CD14-positive monocyte (primary cell): ENCODE data around the gene PCA3. TPM values are rescaled to one million over a fixed set of nuclear protein-coding genes. Genes with fewer than 3 reads are reported as not detected.

Source experiments
- DNase-seq, 3 donors: peaks; one replicate each; pipeline ENCODE4 v3.0.0-alpha.2; 2011 to 2022
- H2AFZ ChIP-seq: 2 replicates; pipeline ENCODE4 v1.6.0; 2012; ENCODE audit warnings: mild to moderate bottlenecking, low read depth, low read length, inconsistent platforms; ENCODE audit not compliant: insufficient read depth, poor library complexity, severe bottlenecking
- H3K27ac ChIP-seq, 2 donors: 1 replicate in 1 of 2; 2 replicates in 1 of 2; pipeline ENCODE4 v1.5.1; 2012 to 2013; ENCODE audit warnings: low read length in 2 of 2, control low read depth in 1 of 2, inconsistent platforms in 1 of 2, low read depth in 1 of 2, mild to moderate bottlenecking in 1 of 2
- H3K27me3 ChIP-seq, 2 donors: one replicate each; pipeline versions ENCODE4 v1.6.0 to v1.6.1; 2011 to 2013; ENCODE audit warnings: low read length in 2 of 2; ENCODE audit not compliant: control insufficient read depth in 2 of 2, insufficient read depth in 2 of 2
- H3K36me3 ChIP-seq, 2 donors: replicated peaks in 1 of 2; 1 replicate in 1 of 2; 2 replicates in 1 of 2; pipeline versions ENCODE4 v1.5.1 to v1.6.1; 2012 to 2013; ENCODE audit warnings: low read length in 2 of 2, control low read depth in 1 of 2, inconsistent platforms in 1 of 2, mild to moderate bottlenecking in 1 of 2; ENCODE audit not compliant: insufficient read depth in 2 of 2, control insufficient read depth in 1 of 2
- H3K4me1 ChIP-seq, 2 donors: 1 replicate in 1 of 2; 2 replicates in 1 of 2; pipeline versions ENCODE4 v1.5.1 to v1.6.1; 2012 to 2013; ENCODE audit warnings: low read length in 2 of 2, control low read depth in 1 of 2, inconsistent platforms in 1 of 2, mild to moderate bottlenecking in 1 of 2, moderate library complexity in 1 of 2; ENCODE audit not compliant: insufficient read depth in 2 of 2, control insufficient read depth in 1 of 2
- H3K4me2 ChIP-seq: replicated peaks from 2 replicates; pipeline ENCODE3; 2012; ENCODE audit warnings: low read length, moderate library complexity, mild to moderate bottlenecking; ENCODE audit not compliant: poor library complexity, severe bottlenecking; ENCODE audit errors: extremely low read depth
- H3K4me3 ChIP-seq, 3 experiments: fragments of 200-600 bp in 1 of 3; sonication (generic) in 1 of 3; replicated peaks in 1 of 3; 1 replicate in 2 of 3; 2 replicates in 1 of 3; pipeline ENCODE4 v1.5.1; 2011 to 2013; ENCODE audit warnings: low read length in 3 of 3, mild to moderate bottlenecking in 3 of 3, control low read depth in 2 of 3, low read depth in 2 of 3, inconsistent platforms in 1 of 3, moderate library complexity in 1 of 3
- H3K79me2 ChIP-seq: 2 replicates; pipeline ENCODE4 v1.6.0; 2012; ENCODE audit warnings: mild to moderate bottlenecking, control low read depth, inconsistent platforms, low read length, moderate library complexity; ENCODE audit not compliant: insufficient read depth
- H3K9ac ChIP-seq: 2 replicates; pipeline ENCODE4 v1.6.0; 2017; ENCODE audit warnings: low read length, mild to moderate bottlenecking; ENCODE audit not compliant: insufficient read depth, poor library complexity, severe bottlenecking
- H3K9me3 ChIP-seq, 2 donors: replicated peaks in 1 of 2; 1 replicate in 1 of 2; 2 replicates in 1 of 2; pipeline versions ENCODE4 v1.5.1 to v1.6.1; 2012 to 2013; ENCODE audit warnings: low read length in 2 of 2, control low read depth in 1 of 2; ENCODE audit not compliant: control insufficient read depth in 1 of 2, insufficient read depth in 1 of 2
- H4K20me1 ChIP-seq: 2 replicates; pipeline ENCODE4 v1.6.0; 2012; ENCODE audit warnings: mild to moderate bottlenecking, low read length, control low read depth, moderate library complexity; ENCODE audit not compliant: insufficient read depth
- H3K27ac Mint-ChIP-seq, 7 donors: one replicate each; pipeline ENCODE4 v1.8.0; 2020; ENCODE audit warnings: mild to moderate bottlenecking in 7 of 7, mixed read lengths in 7 of 7, moderate library complexity in 6 of 7, inconsistent platforms in 2 of 7
- H3K27me3 Mint-ChIP-seq, 3 donors: one replicate each; pipeline ENCODE4 v1.8.0; 2021 to 2022; ENCODE audit warnings: low read depth in 3 of 3, mild to moderate bottlenecking in 3 of 3, mixed read lengths in 3 of 3, moderate library complexity in 3 of 3, inconsistent platforms in 1 of 3
- H3K36me3 Mint-ChIP-seq, 2 donors: one replicate each; pipeline ENCODE4 v1.8.0; 2020; ENCODE audit warnings: mixed read lengths in 2 of 2, inconsistent platforms in 1 of 2, mild to moderate bottlenecking in 1 of 2
- H3K4me1 Mint-ChIP-seq: one replicate; pipeline ENCODE4 v1.8.0; 2020; ENCODE audit warnings: mild to moderate bottlenecking, mixed read lengths
- H3K4me3 Mint-ChIP-seq, 2 donors: one replicate each; pipeline ENCODE4 v1.8.0; 2020; ENCODE audit warnings: mild to moderate bottlenecking in 2 of 2, mixed read lengths in 2 of 2, moderate library complexity in 1 of 2
- H3K9me3 Mint-ChIP-seq, 7 donors: one replicate each; pipeline ENCODE4 v1.8.0; 2020 to 2022; ENCODE audit warnings: mixed read lengths in 7 of 7, mild to moderate bottlenecking in 6 of 7, moderate library complexity in 6 of 7, inconsistent platforms in 2 of 7
- CTCF ChIP-seq: fragments of 200-600 bp; IDR thresholded peaks from one replicate; pipeline ENCODE4 v1.8.0; 2022; ENCODE audit warnings: antibody characterized with exemption, mild to moderate bottlenecking
- WGBS: methylation state at CpG from one replicate; pipeline ENCODE4 v1.1.5; 2013; ENCODE audit warnings: missing lambda C conversion rate; ENCODE audit not compliant: insufficient coverage; 5-methylcytosine and 5-hydroxymethylcytosine counted together
- intact Hi-C, 2 donors: fragments of 100-400 bp; cut with micrococcal nuclease; formaldehyde crosslinking; loops; one replicate each; pipeline versions ENCODE4 v1.15.0 to v1.15.1; 2023
- polyA plus RNA-seq, 3 donors: library from polyadenylated mRNA; depleted of rRNA in 1 of 3; unstranded in 2 of 3; stranded (reverse) in 1 of 3; fragments of 300-500 nt in 2 of 3; fragments of >200 nt in 1 of 3; fragmentation: Illumina TruSeq in 2 of 3; gene quantifications; 1 replicate in 2 of 3; 2 replicates in 1 of 3; pipeline ENCODE4 v1.2.3, GENCODE V29; 2012 to 2021

The PCA3 gene
- polyA plus RNA-seq, 3 donors = 0.04 TPM; not detected in 2

DNA sequence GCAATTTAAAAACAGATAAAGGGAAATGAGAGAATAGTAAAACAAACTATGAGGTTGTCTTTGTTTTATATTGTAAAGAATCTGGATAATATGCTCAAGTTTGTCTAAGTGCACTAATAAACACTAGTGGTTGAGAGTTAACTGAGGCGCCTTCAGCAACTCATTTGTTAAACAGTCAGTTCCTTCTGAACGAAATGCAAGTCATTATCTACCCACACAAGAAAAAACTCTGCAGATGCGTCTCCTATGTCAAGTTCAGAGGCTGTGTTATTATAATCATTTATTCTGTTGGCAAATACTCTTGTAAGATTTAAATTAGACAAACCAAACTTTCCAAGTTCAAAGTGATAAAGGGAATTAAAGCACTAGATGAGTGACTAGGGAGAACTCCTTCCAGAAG lies 20.3 kb upstream of the PCA3 start:
- Histone ChIP-seq H3K36me3 (no peaks in the 10 kb centered on the region), H2AFZ (no peak overlapping the region), H3K4me1 (no peaks in the 10 kb centered on the region), H4K20me1 (no peaks in the 10 kb centered on the region), H3K4me2 (no peak overlapping the region), H3K4me3 (no peak overlapping the region), H3K27me3 (no peaks in the 10 kb centered on the region), H3K9ac (no peak overlapping the region), H3K9me3 (peaks cover 19 to 20% of the 10 kb centered on the region in 2 donors), H3K79me2 (no peaks in the 10 kb centered on the region), H3K27ac (no peak overlapping the region)
- no CpG with 5 or more reads among the region's 3 CpGs for WGBS
- no peak for DNase-seq
- Mint-ChIP-seq H3K27ac (no peak overlapping the region), H3K4me3 (no peak overlapping the region), H3K4me1 (no peaks in the 10 kb centered on the region), H3K27me3 (peaks cover 2 to 4% (median 3%) of the 10 kb centered on the region in 3 donors), H3K36me3 (no peaks in the 10 kb centered on the region), H3K9me3 (peaks cover 15 to 22% (median 16%) of the 10 kb centered on the region in 7 donors)
- TF ChIP-seq CTCF = no peak
- intact Hi-C loops = no loop called here

GRCh38 chr9:76744336-76744735 lies 19.9 kb upstream of the PCA3 start:
- H4K20me1 ChIP-seq = no peaks in the 10 kb centered on the region
- no peak overlapping the region for H3K27ac Mint-ChIP-seq
- intact Hi-C loops = no loop called here
- no peaks in the 10 kb centered on the region for H3K36me3 ChIP-seq
- H2AFZ ChIP-seq = no peak overlapping the region
- 100% methylated on average over 2 of the region's 3 CpGs for WGBS
- H3K27ac ChIP-seq = no peak overlapping the region
- no peaks in the 10 kb centered on the region for H3K27me3 ChIP-seq
- H3K9ac ChIP-seq = no peak overlapping the region
- H3K36me3 Mint-ChIP-seq = no peaks in the 10 kb centered on the region
- H3K4me3 Mint-ChIP-seq = no peak overlapping the region
- H3K4me1 ChIP-seq = no peaks in the 10 kb centered on the region
- no peaks in the 10 kb centered on the region for H3K79me2 ChIP-seq
- H3K4me1 Mint-ChIP-seq = no peaks in the 10 kb centered on the region
- H3K9me3 Mint-ChIP-seq = peaks cover 15 to 22% (median 16%) of the 10 kb centered on the region in 7 donors
- H3K4me2 ChIP-seq = no peak overlapping the region
- DNase-seq = no peak
- peaks cover 19 to 20% of the 10 kb centered on the region in 2 donors for H3K9me3 ChIP-seq
- H3K27me3 Mint-ChIP-seq = peaks cover 2 to 4% (median 3%) of the 10 kb centered on the region in 3 donors
- TF ChIP-seq CTCF = no peak
- no peak overlapping the region for H3K4me3 ChIP-seq
